Left lung (tissue), 10 donors: ENCODE data around the gene NPTX1. TPM values are rescaled to one million over a fixed set of nuclear protein-coding genes. Genes with fewer than 3 reads are reported as not detected.
A peak's percentile ranks its signal among the peaks of the same experiment; 100 is the strongest.

Source experiments
- ATAC-seq: fragments of 200-7000 bp; cut with Tn5 transposase; one replicate; pipeline ENCODE4 v1.9.1; 2020; ENCODE audit warnings: moderate library complexity
- DNase-seq, 4 donors: peaks; one replicate each; pipeline ENCODE4 v3.0.0-alpha.2; 2013 to 2020
- H3K27ac ChIP-seq, 2 donors: fragments of 200-600 bp; sonication (generic) in 1 of 2; one replicate each; pipeline versions ENCODE4 v1.5.0 to v1.8.0; 2020 to 2021
- H3K27me3 ChIP-seq, 2 donors: fragments of 200-600 bp; sonication (generic) in 1 of 2; one replicate each; pipeline versions ENCODE4 v1.5.0 to v1.8.0; 2020 to 2021
- H3K36me3 ChIP-seq, 2 donors: fragments of 200-600 bp; sonication (generic) in 1 of 2; one replicate each; pipeline versions ENCODE4 v1.5.0 to v1.8.0; 2020 to 2021
- H3K4me1 ChIP-seq, 2 donors: fragments of 200-600 bp; one replicate each; pipeline ENCODE4 v1.8.0; 2021
- H3K4me3 ChIP-seq, 2 donors: fragments of 200-600 bp; sonication (generic) in 1 of 2; one replicate each; pipeline versions ENCODE4 v1.5.0 to v1.8.0; 2020 to 2021; ENCODE audit warnings: mild to moderate bottlenecking in 1 of 2
- H3K9me3 ChIP-seq, 2 donors: fragments of 200-600 bp; sonication (generic) in 1 of 2; one replicate each; pipeline versions ENCODE4 v1.5.0 to v1.8.0; 2020 to 2021
- intact Hi-C, 2 donors: fragments of 100-400 bp; cut with DNase I; formaldehyde crosslinking; loops; one replicate each; pipeline versions ENCODE4 v1.11.2 to v1.14.2; 2022
- polyA plus RNA-seq, 6 donors: library from polyadenylated mRNA; unstranded; fragments of 120-200 nt; gene quantifications; one replicate each; pipeline ENCODE4 v1.2.1, GENCODE V29; 2013; ENCODE audit not compliant: insufficient read length in 6 of 6
- total RNA-seq, 2 donors: library from RNA; stranded (reverse); fragmentation: NEBNext Ultra II Directional; extraction: Animal tissue kit (Norgen Biotek cat#: 25700); gene quantifications; one replicate each; pipeline ENCODE4 v1.2.1, GENCODE V29; 2021
- TF ChIP-seq, protein P1 (sequence below), 2 donors: fragments of 200-600 bp; sonication (generic) in 1 of 2; IDR thresholded peaks; one replicate each; pipeline versions ENCODE4 v1.5.0 to v1.8.0; 2021; ENCODE audit warnings: antibody characterized with exemption in 2 of 2
- donor health status: DM: no; HTN: yes; CAD: no.
- donor health status: DM: no; HTN: no; CAD: no.

NPTX1 gene
- total and polyA plus RNA-seq, 8 donors = 0.17 to 9.1 (median 6.3) TPM

DNA sequence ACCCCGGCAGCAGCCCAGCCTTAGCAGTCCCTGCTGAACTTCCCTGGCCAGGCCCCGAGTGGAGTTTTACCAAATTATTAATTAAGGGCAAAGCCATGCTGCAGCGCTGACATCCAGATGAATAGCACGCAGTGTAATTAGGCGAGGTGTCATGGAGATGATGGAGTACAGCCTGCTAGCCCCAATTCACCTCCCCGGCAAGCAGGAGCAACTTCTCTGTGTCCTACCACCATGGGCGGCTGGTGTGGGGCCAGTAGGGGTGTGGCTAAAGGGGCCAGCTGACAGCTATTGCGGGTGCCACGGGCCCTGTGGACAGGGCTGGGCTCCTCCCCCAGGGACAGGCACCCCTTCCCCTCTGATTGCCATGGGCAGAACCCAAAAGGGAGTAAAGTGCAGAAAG, 36.9 kb downstream of the NPTX1 start:
- no peak for DNase-seq
- Histone ChIP-seq H3K4me1 (no peaks in the 10 kb centered on the region), H3K9me3 (no peaks in the 10 kb centered on the region), H3K36me3 (no peaks in the 10 kb centered on the region), H3K27ac (no peak overlapping the region), H3K27me3 (no peaks in the 10 kb centered on the region), H3K4me3 (no peak overlapping the region)
- TF ChIP-seq, protein P1, sequence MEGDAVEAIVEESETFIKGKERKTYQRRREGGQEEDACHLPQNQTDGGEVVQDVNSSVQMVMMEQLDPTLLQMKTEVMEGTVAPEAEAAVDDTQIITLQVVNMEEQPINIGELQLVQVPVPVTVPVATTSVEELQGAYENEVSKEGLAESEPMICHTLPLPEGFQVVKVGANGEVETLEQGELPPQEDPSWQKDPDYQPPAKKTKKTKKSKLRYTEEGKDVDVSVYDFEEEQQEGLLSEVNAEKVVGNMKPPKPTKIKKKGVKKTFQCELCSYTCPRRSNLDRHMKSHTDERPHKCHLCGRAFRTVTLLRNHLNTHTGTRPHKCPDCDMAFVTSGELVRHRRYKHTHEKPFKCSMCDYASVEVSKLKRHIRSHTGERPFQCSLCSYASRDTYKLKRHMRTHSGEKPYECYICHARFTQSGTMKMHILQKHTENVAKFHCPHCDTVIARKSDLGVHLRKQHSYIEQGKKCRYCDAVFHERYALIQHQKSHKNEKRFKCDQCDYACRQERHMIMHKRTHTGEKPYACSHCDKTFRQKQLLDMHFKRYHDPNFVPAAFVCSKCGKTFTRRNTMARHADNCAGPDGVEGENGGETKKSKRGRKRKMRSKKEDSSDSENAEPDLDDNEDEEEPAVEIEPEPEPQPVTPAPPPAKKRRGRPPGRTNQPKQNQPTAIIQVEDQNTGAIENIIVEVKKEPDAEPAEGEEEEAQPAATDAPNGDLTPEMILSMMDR (IDR thresholded peaks at IDR 0.05) = no peak
- intact Hi-C loops = no loop called here
- no peak for ATAC-seq

DNA sequence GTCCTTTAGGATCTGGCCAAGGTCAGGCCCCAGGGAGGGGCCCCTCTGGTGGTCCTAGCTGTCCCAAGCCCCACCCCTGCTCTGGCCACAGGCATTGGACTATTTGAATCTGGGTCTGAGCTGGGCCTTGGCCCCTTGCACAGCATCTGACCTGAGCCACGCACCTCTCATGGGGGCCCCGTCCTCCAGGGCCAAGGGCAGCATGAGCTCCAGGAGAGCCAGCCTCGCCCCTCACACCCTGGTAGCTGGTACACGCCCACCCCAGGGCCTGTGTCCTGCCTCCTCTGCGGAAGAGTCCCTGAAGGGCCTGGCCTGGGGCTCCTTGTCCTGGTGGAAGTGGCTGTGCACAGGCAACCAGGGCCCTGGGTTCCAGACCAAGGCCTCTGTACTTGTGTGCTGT, 37.6 kb downstream of the NPTX1 start:
- TF ChIP-seq, protein P1 (IDR thresholded peaks at IDR 0.05) = no peak
- Histone ChIP-seq H3K27ac (no peak overlapping the region), H3K27me3 (no peaks in the 10 kb centered on the region), H3K4me1 (no peaks in the 10 kb centered on the region), H3K36me3 (no peaks in the 10 kb centered on the region), H3K9me3 (no peaks in the 10 kb centered on the region), H3K4me3 (no peak overlapping the region)
- ATAC-seq = no peak
- no peak for DNase-seq
- intact Hi-C loops = no loop called here

DNA sequence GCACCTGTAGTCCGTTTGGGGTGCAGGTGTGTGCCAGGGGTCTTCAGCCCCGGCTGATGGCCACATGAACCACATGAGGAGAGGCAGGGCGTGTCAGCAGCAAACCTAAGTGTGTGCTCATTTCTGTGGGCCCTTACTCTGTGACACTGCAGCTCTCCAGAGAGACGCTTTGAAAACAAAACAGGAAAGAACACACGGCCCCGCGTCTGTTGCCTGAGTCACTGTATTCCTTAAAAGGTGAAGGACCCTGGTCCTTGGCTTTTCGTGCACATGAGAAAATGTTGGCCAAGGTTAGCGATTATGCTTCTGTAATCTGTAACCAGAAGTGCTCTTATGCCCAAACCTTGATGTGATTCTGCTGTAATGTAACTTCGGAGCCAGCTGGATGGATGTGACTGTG, 38.9 kb downstream of the NPTX1 start:
- Histone ChIP-seq H3K36me3 (no peaks in the 10 kb centered on the region), H3K4me1 (no peaks in the 10 kb centered on the region), H3K27ac (no peak overlapping the region), H3K9me3 (no peaks in the 10 kb centered on the region), H3K4me3 (no peak overlapping the region), H3K27me3 (no peaks in the 10 kb centered on the region)
- intact Hi-C loops = no loop called here
- DNase-seq (peak in 1 of 4 donors; percentile 30), ATAC-seq (peak; percentile 83)
- TF ChIP-seq, protein P1 (IDR thresholded peaks at IDR 0.05) = no peak

DNA sequence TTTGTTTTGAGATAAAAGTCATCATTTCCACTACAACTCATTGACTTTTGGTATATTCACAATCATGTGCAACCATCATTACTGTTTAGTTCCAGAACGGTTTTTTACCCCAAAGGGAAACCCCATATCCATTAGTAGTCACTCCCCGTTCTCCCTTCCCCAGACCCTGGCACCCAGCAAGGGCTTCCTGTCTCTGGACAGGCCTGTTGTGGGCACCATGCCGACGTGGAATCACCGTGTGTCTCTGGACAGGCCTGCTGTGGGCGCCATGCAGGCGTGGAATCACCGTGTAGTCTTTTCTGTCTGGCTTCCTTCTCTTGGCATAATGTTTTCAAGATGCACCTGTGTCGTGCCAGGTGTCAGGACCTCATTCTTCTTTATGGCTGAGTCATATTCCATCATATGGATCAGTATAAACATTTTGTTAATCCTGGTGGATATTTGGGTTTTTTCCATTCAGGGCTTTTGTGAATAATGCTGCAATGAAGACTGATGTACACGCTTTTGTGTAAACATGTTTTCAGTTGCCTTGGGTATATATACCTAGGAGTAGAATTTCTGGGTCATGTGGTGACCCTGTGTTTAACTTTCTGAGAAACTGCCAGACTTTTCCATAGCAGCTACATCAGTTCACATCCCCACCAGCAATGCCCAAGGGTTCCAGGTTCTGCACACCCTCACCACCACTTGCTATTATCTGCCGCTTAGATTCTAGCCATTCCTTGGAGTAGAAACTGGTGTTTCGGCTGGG, 42.3 kb downstream of the NPTX1 start:
- Histone ChIP-seq H3K4me1 (no peaks in the 10 kb centered on the region), H3K27me3 (no peaks in the 10 kb centered on the region), H3K27ac (no peak overlapping the region), H3K36me3 (peaks cover 0 to 6% of the 10 kb centered on the region in 2 donors), H3K9me3 (no peaks in the 10 kb centered on the region), H3K4me3 (no peak overlapping the region)
- ATAC-seq = no peak
- TF ChIP-seq, protein P1 (IDR thresholded peaks at IDR 0.05) = no peak
- DNase-seq = peak in 1 of 4 donors; percentile 59
- intact Hi-C loops = no loop called here

DNA sequence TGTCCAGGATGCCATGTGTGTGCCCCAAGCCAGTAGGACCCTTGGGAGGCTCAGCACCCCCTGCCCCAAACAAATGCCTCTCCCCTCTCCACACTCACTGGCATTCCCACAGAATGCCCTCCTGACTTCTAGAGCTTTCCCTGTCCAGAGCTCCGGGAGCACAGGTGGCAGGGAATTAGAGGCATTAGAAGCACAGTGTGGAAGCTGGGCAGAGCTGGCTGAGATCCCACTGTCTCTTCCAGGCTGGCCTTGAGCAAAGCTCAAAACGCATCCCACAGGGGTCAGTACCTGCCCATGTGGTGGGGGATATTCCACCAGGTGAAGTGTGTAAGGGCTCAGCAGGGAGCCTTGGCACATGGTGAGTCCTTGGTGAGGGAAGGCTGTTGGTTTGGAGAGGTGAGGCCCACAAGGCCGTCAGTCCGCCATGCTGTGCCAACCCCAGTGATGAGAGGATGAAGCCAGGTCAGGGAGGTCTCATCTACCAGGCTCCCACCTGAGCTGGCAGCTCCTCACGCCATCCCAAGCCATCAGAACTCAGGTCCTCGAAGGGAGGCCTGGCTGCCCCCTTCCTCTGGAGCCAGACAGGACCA, 43.4 kb downstream of the NPTX1 start:
- Histone ChIP-seq H3K9me3 (no peaks in the 10 kb centered on the region), H3K36me3 (peaks cover 0 to 6% of the 10 kb centered on the region in 2 donors), H3K27ac (no peak overlapping the region), H3K4me3 (no peak overlapping the region), H3K4me1 (no peaks in the 10 kb centered on the region), H3K27me3 (no peaks in the 10 kb centered on the region)
- TF ChIP-seq, protein P1 (IDR thresholded peaks at IDR 0.05) = no peak
- peak in 1 of 4 donors; percentile 43 for DNase-seq
- intact Hi-C loops = no loop called here
- ATAC-seq = no peak
